HEK293 (cell line): ENCODE data around the gene GIN1.

ENCODE experiments used
- CTCF ChIA-PET: fragments of 350-600 bp; formaldehyde crosslinking; extraction: SDS; loops from one replicate; lab custom pipeline; 2021; ENCODE audit warnings: antibody characterized with exemption; lab: Yijun Ruan, JAX
- POLR2A ChIA-PET: fragments of 300-600 bp; formaldehyde crosslinking; extraction: SDS; loops from one replicate; lab custom pipeline; 2020; ENCODE audit warnings: antibody characterized with exemption, inconsistent platforms; lab: Yijun Ruan, JAX
- H3K27ac ChIP-seq: fragments of 200-500 bp; sonication (Bioruptor generic); 2 replicates; pipeline ENCODE4 v1.5.1; 2014; ENCODE audit warnings: low read depth, low read length, control low read depth, inconsistent platforms; ENCODE audit errors: extremely low read depth
- H3K36me3 ChIP-seq, 2 experiments: fragments of 200-500 bp in 1 of 2; sonication (Bioruptor generic) in 1 of 2; 1 replicate in 1 of 2; 2 replicates in 1 of 2; pipeline ENCODE4 v1.5.1; 2014 to 2017; ENCODE audit warnings: inconsistent platforms in 2 of 2, low read length in 2 of 2; ENCODE audit not compliant: control insufficient read depth in 2 of 2, insufficient read depth in 1 of 2
- H3K4me1 ChIP-seq: fragments of 200-500 bp; sonication (Bioruptor generic); 2 replicates; pipeline ENCODE4 v1.5.1; 2014; ENCODE audit warnings: mild to moderate bottlenecking, low read length, inconsistent platforms; ENCODE audit not compliant: control insufficient read depth, insufficient read depth
- H3K4me3 ChIP-seq: 2 replicates; pipeline ENCODE4 v1.5.1; 2011; ENCODE audit warnings: low read depth, mild to moderate bottlenecking, control low read depth, low read length, moderate library complexity
- H3K9me3 ChIP-seq: fragments of 200-500 bp; sonication (Bioruptor generic); 2 replicates; pipeline ENCODE4 v1.5.1; 2014; ENCODE audit warnings: low read depth, low read length, inconsistent platforms; ENCODE audit not compliant: control insufficient read depth, insufficient read depth
- CTCF ChIP-seq: fragments of 450-650 bp; formaldehyde crosslinking; IDR thresholded peaks from 2 replicates; pipeline ENCODE4 v1.5.1; 2016; ENCODE audit warnings: missing biosample characterization, missing genetic modification characterization
- GFI1B ChIP-seq: fragments of 450-650 bp; formaldehyde crosslinking; IDR thresholded peaks from 2 replicates; pipeline ENCODE4 v1.5.1; 2016; ENCODE audit warnings: missing biosample characterization, missing genetic modification characterization
- HOXA7 ChIP-seq: sonication (generic); formaldehyde crosslinking; IDR thresholded peaks from 2 replicates; pipeline ENCODE4 v1.8.1; 2022; ENCODE audit warnings: missing genetic modification reagents, borderline replicate concordance
- HOXC10 ChIP-seq: sonication (generic); formaldehyde crosslinking; IDR thresholded peaks from 2 replicates; pipeline ENCODE4 v1.8.1; 2023; ENCODE audit warnings: mild to moderate bottlenecking, missing genetic modification reagents
- OVOL3 ChIP-seq: fragments of 450-650 bp; formaldehyde crosslinking; IDR thresholded peaks from 2 replicates; pipeline ENCODE4 v1.5.1; 2016; ENCODE audit warnings: missing biosample characterization, missing genetic modification characterization
- ZBTB10 ChIP-seq: fragments of 450-650 bp; formaldehyde crosslinking; IDR thresholded peaks from 2 replicates; pipeline ENCODE4 v1.5.1; 2016; ENCODE audit warnings: missing biosample characterization, missing genetic modification characterization
- ZBTB48 ChIP-seq: fragments of 450-650 bp; formaldehyde crosslinking; IDR thresholded peaks from 2 replicates; pipeline ENCODE4 v1.5.1; 2016; ENCODE audit warnings: missing biosample characterization, missing genetic modification characterization
- ZNF112 ChIP-seq: fragments of 450-650 bp; formaldehyde crosslinking; IDR thresholded peaks from 2 replicates; pipeline ENCODE4 v1.5.0; 2017; ENCODE audit warnings: missing biosample characterization, missing genetic modification characterization
- ZNF2 ChIP-seq: fragments of 450-650 bp; formaldehyde crosslinking; IDR thresholded peaks from 2 replicates; pipeline ENCODE4 v1.5.1; 2016; ENCODE audit warnings: missing biosample characterization, missing genetic modification characterization
- ZNF248 ChIP-seq: fragments of 450-650 bp; formaldehyde crosslinking; IDR thresholded peaks from 2 replicates; pipeline ENCODE4 v1.5.1; 2017; ENCODE audit warnings: missing biosample characterization, missing genetic modification characterization
- ZNF280C ChIP-seq: fragments of 450-650 bp; formaldehyde crosslinking; IDR thresholded peaks from 2 replicates; pipeline ENCODE4 v1.5.1; 2016; ENCODE audit warnings: missing biosample characterization, missing genetic modification characterization
- ZNF362 ChIP-seq: fragments of 450-650 bp; formaldehyde crosslinking; IDR thresholded peaks from 2 replicates; pipeline ENCODE4 v1.5.1; 2016; ENCODE audit warnings: missing biosample characterization, missing genetic modification characterization
- ZNF37A ChIP-seq: fragments of 450-650 bp; IDR thresholded peaks from 2 replicates; pipeline ENCODE4 v1.5.1; 2018; ENCODE audit warnings: missing biosample characterization, missing genetic modification characterization
- ZNF488 ChIP-seq: fragments of 450-650 bp; formaldehyde crosslinking; IDR thresholded peaks from 2 replicates; pipeline ENCODE4 v1.5.1; 2016; ENCODE audit warnings: missing biosample characterization, missing genetic modification characterization
- ZNF549 ChIP-seq: fragments of 450-650 bp; IDR thresholded peaks from 2 replicates; pipeline ENCODE4 v1.5.1; 2018; ENCODE audit warnings: missing biosample characterization, missing genetic modification characterization, mild to moderate bottlenecking, inconsistent platforms, moderate library complexity
- ZNF76 ChIP-seq: fragments of 450-650 bp; formaldehyde crosslinking; IDR thresholded peaks from 2 replicates; pipeline ENCODE4; 2016; ENCODE audit warnings: low read depth, missing biosample characterization, missing genetic modification characterization, borderline replicate concordance
- ZSCAN4 ChIP-seq: fragments of 450-650 bp; formaldehyde crosslinking; IDR thresholded peaks from 2 replicates; pipeline ENCODE4 v1.5.1; 2017; ENCODE audit warnings: missing biosample characterization, missing genetic modification characterization

Gene GIN1

GRCh38 chr5:103114440-103114839 lies 5.5 kb downstream of the GIN1 start:
- Histone ChIP-seq H3K36me3 (no peaks in the 10 kb centered on the region), H3K4me3 (no peak overlapping the region), H3K9me3 (no peaks in the 10 kb centered on the region), H3K27ac (no peak overlapping the region), H3K4me1 (peaks cover 12% of the 10 kb centered on the region)
- ChIA-PET CTCF (no interaction called here), POLR2A (no interaction called here)
- TF ChIP-seq ZBTB10 (tag by site-specific recombination) (no peak), ZNF549 (no peak), ZNF488 (tag by site-specific recombination) (no peak), ZSCAN4 (tag by site-specific recombination) (no peak), ZNF2 (no peak), ZNF76 (tag by site-specific recombination) (no peak), ZNF112 (tag by site-specific recombination) (no peak), ZNF248 (tag by site-specific recombination) (no peak), ZBTB48 (tag by site-specific recombination) (no peak), HOXC10 (no peak), ZNF362 (tag by site-specific recombination) (no peak), ZNF280C (tag by site-specific recombination) (no peak), CTCF (tag by site-specific recombination) (no peak), GFI1B (no peak), OVOL3 (tag by site-specific recombination) (no peak), ZNF37A (no peak)

- H3K4me3 ChIP-seq: no peak overlapping the region
- H3K9me3 ChIP-seq: no peaks in the 10 kb centered on the region
- ChIA-PET CTCF (interaction anchor here (0.6 kb wide), 1 partner anchor 23 kb away, joined by 3 read pairs; no protein-coding TSS in a partner anchor), POLR2A (interaction anchor here (0.7 kb wide), 1 partner anchor 352 kb away, joined by 3 read pairs; no protein-coding TSS in a partner anchor)
- H3K36me3 ChIP-seq: no peaks in the 10 kb centered on the region
- TF ChIP-seq ZNF248 (tag by site-specific recombination) (no peak), HOXA7 (no peak)
- no peak overlapping the region for H3K27ac ChIP-seq
- peaks cover 7% of the 10 kb centered on the region for H3K4me1 ChIP-seq
These were observed 7.0 kb downstream of the GIN1 start for GRCh38 chr5:103112910-103113309.
